NOMO-1 (cell line): ENCODE results near the gene ERBIN.
"Not testable (repeated sequence)": the region's sequence is repeated elsewhere in the genome, so short reads cannot be mapped to it uniquely, and the experiment has no call there.

Experiments
- DNase-seq, 2 experiments: peaks; one replicate each; lab custom pipeline; 2025; ENCODE audit not compliant: unreplicated experiment in 2 of 2; lab: John Stamatoyannopoulos, UW

ERBIN gene

DNA sequence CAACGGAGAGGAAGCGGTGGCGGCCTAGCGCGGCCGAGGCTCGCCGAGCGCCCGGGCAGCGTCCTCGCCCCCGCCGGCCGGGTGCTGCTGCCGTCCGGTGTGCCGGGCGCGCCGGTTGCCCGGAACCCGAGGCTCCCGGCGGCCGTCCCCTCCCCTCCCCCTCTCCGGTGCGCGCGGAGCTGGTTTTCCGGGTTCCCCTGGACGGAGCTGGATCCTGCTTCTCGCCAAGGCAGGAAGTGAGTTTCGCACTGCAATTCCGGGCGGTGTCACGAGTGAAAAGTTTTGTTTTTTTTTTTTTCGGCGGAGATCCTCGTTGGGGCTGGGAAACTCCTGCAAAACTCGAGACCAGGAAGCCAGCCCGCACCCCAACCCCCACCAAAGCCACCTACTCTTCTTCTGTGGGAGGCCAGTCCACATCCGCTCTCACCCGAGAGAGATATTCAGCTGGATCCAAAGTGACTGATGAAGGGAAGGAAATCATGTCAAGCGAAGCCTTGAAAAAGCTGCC is at the start of gene ERBIN:
TSS of gene ERBIN (plus strand) at position 300 of the 508 bp plus-strand sequence. CDS start 66,144 bp downstream, outside the sequence.
- DNase-seq, result peak; percentile 74 to 83

GRCh38 chr5:65876970-65877369 is 49.4 kb upstream of the ERBIN start:
- DNase-seq, result no peak

GRCh38 chr5:65879668-65880256 is 46.6 kb upstream of the ERBIN start:
- DNase-seq, result not testable (repeated sequence)

- DNase-seq, result no peak
These were observed 45.8 kb upstream of the ERBIN start for GRCh38 chr5:65880496-65881072.

GRCh38 chr5:65882278-65882677 is 44.1 kb upstream of the ERBIN start:
- DNase-seq, result no peak

DNA sequence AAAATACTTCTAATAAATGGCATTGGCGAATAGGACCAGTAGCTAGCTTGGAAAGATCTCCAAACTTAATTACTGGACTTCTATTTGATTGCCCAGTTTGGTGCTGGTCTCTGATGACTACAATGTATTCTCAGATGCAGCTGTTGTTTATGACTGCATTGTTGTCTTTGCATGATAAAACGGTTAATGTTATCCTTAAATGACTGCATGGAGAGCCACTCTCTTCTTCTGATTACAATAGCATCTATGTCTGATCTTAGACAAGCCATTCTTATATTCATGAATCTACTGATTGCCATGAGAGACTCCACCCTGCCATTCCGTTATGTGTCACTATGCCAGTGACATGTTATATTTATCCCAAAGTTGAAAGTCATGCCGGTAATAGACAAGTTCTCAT is 42.9 kb upstream of the ERBIN start:
- DNase-seq, result no peak

DNA sequence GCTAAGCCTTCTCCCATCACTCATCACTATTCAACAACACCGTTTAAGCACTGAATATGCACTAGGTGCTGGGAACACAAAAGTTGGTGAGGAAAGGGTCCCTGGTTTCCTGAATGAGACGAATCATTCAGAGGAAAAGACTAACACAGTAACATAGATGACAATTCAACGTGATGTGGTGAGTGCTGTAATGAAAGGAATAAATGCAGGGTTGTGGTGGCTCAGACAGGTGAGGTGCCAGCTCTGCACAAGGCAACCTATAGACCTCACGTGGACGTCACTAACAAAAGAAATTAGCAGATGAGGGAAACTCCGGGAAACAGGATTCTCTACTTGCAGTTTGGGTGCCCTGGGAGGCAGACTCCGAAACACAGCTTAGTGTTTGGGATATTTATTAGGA is 40.0 kb upstream of the ERBIN start:
- no peak for DNase-seq

GRCh38 chr5:65892024-65892423 is 34.4 kb upstream of the ERBIN start:
- not testable (repeated sequence) for DNase-seq

GRCh38 chr5:65892801-65893200 is 33.6 kb upstream of the ERBIN start:
- no peak for DNase-seq

DNA sequence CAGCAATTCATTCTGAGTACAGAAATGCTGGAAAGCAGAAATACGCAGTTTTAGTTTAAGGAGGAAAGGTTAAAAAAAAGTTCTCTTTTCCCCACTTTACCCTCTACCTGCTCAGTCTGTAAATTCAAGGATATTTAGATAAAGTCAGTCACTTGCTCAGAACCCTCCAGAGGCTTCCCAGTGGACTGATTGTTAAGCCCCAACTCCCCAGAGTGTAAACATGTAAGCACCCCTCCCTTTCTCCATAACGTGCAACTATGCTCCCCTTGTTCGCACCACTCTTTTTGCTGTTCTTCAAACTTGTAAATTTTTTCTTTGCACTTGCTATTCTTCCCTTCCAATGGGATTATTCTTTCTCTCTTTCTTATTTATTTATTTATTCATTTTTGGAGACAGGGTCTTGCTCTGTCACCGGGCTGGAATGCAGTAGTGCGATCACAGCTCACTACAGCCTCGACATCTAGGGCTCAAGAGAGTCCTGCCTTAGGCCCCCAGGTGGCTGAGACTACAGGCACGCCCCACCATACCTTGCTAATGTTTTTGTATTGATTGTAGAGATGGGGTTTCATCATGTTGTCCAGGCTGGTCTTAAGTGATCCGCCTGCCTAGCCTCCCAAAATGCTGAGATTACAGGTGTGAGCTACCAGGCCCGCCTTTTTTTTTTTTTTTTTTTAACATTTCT is 32.5 kb upstream of the ERBIN start:
- DNase-seq, result no peak

GRCh38 chr5:65895891-65896290 is 30.5 kb upstream of the ERBIN start:
- DNase-seq, result no peak

- no peak for DNase-seq
These were observed 25.6 kb upstream of the ERBIN start for GRCh38 chr5:65900746-65901145.

DNA sequence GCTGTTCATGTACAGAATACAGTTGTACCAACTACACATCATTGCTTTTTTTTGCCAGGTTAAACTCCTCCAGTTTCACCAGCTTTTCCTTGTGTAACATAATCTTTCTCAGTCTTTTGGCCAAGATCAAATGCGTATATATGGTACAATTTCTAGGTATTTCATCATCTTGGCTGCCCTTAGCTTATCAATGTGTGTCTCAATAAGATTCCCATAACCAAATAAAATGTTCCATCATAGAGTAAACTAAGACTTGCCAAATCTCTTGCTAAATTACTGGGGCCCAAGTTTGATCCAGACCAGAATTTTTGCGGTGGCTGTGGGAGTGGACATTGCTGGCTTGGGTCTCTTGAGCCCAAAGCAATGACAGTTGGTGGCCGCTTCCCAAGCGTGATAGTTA is 24.3 kb upstream of the ERBIN start:
- DNase-seq, result no peak

DNA sequence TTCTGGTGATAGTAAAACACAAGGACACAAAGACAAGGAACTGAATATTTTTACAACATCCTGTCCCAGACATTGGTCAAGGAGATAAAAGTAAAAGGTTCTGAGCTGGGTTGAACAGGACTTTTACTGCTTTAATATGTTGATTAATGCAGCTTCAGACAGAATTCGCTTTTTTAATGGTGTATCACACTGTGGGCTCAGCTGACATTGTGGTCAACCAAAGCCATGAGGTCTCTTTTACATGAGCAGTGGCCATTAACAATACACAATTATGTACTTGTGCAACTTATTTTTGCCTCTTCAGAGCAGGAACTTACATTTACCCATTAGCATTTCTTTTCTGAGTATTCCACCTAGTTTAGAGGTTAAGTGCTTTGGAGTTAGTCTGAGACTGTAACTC is 22.8 kb upstream of the ERBIN start:
- no peak for DNase-seq

- no peak for DNase-seq
These were observed 20.1 kb upstream of the ERBIN start for GRCh38 chr5:65906256-65906655.

GRCh38 chr5:65907135-65907534 is 19.2 kb upstream of the ERBIN start:
- no peak for DNase-seq

- peak in 1 of 2 experiments; percentile 19 for DNase-seq
These were observed 15.7 kb upstream of the ERBIN start for GRCh38 chr5:65910711-65911110.

DNA sequence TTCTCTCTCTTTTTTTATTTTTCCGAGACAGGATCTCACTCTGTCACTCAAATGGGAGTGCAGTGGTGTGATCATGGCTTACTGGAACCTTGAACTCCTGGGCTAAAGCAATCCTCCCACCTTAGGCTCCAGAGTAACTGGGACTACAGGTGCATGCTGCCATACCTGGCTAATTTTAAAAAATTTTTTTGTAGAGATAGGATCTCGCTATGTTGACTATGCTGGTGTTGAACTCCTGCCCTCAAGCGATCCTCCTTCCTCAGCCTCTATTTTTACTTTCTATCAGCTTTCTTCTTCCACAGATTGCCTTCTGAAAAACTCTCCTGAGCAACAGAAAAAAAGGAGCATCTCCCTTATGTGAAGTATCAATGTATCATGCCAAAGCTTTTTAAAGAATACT is 14.1 kb upstream of the ERBIN start:
- DNase-seq, result no peak

DNA sequence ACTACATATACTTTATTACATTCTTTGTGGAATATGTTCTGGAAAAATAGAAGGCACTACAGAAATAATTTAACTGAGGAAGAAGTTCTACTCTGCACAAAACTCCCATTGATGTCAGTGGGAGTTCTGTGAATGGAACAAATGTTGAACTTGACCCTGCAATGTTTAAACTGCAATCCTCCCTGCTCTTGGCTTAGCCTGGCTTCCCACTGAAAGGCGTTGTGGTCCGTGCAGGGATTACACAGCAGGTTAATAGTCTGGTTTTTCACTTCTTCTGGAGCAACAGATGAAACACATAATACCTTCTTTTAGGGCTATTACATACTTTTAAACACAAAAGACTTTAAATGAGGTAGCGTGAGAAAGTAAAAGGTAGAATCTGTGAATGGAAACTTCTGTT is 12.9 kb upstream of the ERBIN start:
- DNase-seq, result no peak

- DNase-seq, result no peak
These were observed 11.7 kb upstream of the ERBIN start for GRCh38 chr5:65914641-65915196.

- DNase-seq, result not testable (repeated sequence)
These were observed 10.7 kb upstream of the ERBIN start for GRCh38 chr5:65915661-65916060.

- no peak for DNase-seq
These were observed 10.3 kb upstream of the ERBIN start for GRCh38 chr5:65916066-65916465.
